HG03097 (cell line): ENCODE measurements around the gene PIEZO2.

Experiments
- ATAC-seq: cut with Tn5 transposase; IDR thresholded peaks from one replicate; pipeline ENCODE4 v1.9.1; 2021; ENCODE audit not compliant: unreplicated experiment, low FRiP score

Gene PIEZO2

DNA sequence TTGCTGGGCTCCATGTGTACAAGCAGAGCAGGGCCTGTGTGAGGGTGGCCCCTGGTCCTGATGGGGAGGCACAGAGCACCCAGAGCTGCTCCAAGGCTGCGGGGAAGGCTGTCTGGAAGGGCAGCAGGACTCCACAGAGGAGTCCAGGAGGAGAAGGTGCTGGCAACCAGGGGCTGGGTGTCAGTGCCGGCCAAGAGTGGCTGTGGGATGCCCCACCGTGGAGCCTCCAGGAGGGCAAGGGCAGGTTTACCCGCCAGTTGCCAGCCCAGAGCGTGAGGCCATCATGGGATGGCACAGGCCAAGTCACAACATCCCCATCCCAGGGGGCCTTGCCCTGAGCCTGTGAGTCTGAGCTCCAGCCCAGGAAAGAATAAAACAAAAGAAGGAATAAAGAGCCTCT lies 381.7 kb downstream of the PIEZO2 start:
- ATAC-seq, result no peak

DNA sequence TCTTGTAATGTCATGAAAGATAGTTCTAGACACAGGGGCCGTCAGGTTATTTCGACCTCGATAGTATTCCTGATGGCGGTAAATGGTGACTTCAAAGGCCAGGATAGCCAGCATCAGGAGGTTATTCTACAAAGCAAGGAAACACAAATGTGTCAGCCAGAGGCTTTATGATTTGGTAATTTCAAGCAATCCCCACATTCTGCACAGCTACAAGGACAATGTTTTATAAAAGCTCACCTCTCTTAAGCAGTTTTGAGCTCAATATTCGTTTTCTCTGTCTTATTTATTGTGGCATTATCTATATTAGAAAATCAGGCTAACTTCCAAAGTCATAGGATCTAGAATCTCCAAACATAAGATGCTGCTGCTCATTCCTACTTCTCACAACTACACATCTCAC lies 388.4 kb downstream of the PIEZO2 start:
- ATAC-seq, result no peak

DNA sequence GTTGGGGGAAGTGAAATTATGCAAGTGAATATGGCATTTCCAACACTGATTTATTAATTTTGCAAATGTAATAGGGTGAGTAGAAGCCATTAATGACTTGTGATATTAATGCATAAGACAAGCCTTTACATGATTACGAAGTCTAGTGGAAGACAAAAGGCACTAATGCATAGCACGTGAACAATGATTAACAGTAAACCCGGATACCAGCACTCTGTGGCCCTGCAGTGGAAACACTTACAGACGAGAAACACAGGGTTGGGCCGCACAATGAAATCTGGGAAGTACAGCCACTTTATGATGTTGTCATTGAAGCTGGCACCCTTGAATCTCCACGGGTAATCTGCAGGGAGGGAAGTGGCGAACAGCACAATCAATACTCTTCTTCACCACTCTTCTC lies 390.1 kb downstream of the PIEZO2 start:
- no peak for ATAC-seq

DNA sequence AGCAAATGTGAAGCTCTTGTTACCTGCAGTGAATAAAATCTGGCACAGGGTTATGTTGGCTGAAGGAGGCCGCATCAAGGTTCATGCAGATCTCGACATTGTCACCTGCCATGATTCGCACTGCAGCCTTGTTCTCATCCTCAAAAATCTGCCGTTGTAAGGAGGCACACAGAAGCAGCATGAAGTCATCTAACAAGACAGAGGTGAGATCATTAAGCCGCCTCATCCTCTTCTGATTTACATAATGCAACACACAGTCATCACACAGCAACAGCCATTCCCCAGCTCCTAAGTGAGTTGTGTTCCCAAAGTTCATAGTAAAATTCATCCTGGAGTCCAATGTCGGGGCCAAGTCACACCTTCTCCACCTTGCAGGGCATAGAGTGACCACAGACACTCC lies 391.4 kb downstream of the PIEZO2 start:
- ATAC-seq, result no peak

DNA sequence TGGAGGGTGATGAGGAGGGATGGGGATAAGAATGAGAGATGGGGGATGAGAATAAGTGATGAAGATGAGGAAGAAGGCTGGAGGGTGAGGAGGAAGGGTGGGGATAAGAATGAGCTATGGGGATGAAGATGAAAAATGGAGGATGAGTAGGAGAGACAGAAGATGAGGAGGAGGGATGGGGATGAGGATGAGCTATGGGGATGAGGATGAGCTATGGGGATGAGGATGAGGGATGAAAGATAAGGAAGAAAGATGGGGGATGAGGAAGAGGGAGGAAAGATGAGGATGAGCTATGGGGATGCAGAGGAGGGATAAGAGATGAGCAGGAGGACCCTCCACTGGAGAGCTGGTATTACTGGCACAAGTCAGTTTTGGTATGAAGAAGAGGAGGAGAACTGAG lies 392.0 kb downstream of the PIEZO2 start:
- no peak for ATAC-seq

DNA sequence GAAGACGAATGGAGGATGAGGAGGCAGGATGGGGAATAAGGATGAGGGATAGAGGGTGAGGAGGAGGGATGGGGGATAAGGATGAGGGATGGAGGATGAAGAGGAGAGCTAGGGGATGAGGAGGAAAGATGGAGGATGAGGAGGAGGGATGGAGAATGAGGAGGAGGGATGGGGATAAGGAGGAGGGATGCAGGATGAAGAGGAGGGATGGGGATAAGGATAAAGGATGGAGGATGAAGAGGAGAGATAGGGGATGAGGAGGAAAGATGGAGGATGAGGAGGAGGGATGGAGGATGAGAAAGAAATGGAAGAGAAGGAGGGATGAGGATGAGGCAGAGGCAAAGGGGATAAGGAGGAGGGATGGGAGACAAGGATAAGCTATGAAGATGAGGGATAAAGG lies 393.5 kb downstream of the PIEZO2 start:
- ATAC-seq, result no peak

DNA sequence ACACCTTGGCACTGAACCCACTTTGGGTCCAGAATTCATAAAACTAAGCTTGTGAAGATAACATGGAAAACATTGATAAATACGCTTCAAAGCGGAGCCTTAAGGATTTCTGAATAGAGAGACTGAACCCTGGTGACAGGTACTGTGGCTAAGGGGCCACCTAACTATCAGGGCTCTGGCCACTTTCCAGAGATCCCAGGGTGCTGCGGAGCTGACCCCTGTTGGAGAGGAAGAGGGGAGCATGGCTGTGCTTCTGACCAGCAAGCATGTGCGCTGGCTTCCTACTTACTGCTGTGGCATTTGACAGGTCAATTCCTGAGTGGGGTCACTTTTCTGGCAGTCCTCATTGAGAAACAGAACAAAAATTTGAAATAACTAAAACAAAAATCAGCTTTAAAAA lies 395.2 kb downstream of the PIEZO2 start:
- ATAC-seq, result no peak

DNA sequence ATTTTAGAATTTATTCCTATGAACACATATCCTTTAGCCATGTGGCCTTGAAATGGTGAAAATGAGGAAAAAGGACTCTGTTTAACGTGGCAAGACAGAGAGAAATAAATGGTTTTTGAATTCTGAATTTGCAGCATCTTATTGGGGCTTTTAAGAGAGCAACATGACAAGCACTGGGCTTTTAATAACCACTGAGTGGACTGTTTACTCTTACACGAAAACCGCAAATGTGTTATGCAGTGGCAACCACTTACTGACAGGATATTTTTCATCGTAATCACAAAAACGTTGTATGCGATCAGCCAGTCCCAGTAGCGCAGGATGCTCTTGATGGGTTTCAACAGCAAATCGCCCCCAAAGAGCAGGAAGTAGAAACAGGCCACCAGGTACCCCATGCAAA lies 397.0 kb downstream of the PIEZO2 start:
- ATAC-seq, result no peak

DNA sequence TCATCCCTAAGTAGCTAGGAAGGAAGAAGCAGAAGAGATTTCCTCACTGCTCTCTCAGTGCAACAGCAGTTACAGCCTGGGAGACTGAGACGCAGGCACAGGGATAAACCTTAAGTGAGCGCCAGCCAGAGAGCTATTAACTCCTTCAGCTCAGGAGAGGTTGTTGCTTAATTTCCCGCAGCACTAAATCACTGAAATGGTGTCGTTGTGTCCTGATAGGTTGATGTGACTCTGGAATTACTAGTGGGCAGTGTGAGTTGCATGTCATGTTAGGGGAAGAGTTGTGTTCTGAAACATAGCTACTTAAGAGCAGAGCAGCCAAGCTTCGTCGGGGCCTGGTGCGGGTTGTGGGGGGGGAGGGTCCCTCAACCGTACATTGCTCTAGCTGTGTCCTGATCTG lies 397.7 kb downstream of the PIEZO2 start:
- ATAC-seq, result no peak

DNA sequence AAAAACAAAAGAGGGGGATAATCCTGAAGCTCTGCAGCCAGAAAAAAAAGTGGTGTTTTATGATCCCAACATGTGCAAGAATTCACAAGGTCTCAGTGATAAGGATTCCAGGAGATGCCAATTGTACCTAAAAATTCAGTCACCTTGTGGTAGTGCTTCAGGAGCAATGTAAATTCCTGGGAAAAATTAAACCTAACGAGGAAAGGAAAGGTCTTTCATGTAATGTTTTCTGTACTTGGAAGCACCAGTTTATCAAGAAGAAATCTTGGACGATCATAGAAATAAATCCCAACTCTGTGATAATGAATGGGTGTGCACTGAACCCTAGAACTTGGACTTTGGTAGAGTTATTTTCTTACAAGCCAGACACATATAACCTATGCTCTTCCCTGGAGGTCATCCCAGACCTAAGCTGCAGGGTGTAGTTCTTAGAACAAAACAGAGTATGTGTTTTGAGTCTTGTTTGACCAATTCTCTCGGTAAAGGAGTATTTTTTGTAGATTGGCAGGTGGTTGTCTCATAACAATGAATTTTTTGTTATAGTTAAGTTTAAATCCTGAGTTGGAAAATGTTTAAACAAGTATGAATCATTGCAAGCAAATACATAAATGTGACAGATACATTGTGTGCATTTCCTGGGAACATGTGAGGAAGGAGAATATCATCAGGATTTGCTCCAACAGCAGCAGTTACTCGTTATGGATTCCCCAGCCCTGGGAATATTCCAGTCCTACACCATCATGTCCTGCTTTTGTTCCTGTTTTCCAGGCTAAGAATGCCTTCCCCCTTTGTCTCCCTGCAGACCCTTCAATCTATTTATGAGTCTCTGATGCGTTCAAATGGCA lies 399.0 kb downstream of the PIEZO2 start:
- no peak for ATAC-seq

DNA sequence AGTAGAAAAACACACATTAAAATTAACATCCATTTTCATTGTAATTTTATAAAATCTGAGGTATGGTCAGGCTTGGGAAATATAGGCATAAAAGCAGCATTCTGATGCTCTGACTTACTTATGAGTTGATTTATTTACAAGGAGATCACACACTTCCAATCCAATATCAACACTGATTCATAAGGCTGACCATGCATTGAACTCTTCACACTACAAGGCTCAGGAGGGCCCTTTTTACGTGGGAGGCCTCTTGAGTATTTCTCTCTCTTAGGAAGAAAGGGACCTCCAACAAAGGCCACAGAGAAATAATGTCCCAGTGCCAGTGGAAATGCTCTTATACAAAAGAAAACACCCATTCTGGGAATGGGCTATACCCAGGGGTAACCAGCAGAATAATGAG lies 400.7 kb downstream of the PIEZO2 start:
- ATAC-seq, result no peak

DNA sequence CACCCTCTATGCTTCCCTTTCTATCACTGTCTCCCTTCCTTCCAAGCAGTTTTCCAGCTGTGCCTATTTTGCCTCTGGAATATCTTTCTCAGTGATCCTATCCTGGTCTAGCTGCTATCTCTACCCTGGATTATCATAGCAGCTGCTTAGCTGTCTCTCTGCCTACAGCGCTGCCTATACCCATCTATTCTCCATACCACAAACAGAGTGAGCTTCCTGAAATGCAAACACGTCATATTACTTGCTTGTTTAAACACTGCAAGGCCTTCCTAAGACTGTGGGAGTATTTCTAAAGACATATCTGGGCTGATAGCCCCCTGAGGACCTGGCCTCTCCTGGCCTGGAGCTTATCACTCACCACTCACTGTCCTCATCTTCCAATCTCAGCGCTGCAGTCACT lies 403.4 kb downstream of the PIEZO2 start:
- no peak for ATAC-seq

DNA sequence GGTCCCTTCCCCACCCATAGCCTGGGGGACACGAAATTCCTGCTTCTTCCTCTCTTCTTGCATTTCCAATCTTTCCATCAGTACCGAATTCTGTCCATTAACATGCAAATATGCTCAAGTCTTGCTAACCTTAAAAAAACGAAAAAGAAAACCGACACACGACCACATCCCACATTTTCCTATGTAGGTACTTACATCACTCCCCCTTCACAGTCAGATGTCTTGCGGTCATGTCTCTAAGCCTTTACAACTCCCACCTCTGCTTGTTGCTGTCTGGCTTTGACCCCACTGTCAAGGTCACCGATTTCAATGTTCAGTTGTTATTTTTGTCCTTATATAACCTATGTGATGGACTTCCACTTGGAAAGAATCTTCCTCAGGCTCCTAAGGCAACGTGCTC lies 404.1 kb downstream of the PIEZO2 start:
- no peak for ATAC-seq

DNA sequence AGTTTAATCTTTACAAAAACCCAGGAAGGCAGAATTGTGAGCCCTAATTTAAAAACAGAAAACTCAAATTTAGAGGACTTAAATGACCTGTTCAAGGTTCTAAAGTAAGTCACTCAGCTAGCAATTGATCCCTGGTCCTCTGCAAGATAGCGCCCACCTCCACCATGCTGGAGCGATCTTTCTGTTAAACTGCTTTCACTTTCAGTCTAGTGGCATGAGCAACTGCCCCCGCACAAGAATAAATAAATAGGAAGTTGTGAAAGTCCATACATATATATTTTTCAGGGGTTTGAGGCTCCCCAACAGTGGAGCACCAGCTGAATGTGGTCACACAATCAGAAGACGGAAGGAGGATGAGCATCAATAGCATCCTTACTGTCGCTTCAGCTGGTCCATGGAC lies 405.6 kb downstream of the PIEZO2 start:
- ATAC-seq, result no peak

DNA sequence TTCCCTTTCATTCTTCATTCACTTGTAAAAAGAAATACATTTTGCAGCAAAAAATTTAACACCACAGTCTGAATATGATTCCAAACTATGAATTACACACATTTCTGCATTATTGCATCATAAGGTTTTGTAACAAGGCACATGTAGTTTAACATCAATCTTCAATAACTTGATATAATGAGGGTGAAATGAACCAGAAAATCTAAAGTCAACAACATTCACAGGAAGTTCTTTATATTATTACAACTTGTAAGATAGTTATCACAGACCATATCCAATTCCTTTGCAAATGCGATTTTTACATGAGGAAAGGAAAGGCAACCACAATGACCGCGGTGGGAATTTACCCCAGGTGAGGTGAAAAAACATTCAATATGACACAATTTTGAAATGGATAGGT lies 410.2 kb downstream of the PIEZO2 start:
- ATAC-seq, result no peak

DNA sequence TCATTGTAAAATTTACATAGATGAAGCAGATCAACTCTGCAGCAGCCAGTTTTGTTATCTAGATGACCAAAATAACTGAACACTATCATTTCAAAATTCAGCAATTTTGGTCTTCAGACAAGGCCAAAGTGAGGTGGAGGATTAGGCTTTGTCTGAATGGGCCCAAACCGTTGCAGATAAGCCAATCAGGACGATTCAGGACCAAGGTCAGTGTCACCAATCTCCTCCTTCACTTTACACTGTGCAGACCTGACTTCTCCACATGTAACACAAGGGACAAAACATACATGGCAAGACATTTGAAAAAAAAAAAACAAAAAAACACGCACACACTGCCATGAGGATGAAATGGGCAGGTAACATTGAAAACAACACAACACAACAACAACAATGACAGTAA lies 412.4 kb downstream of the PIEZO2 start:
- ATAC-seq, result no peak

DNA sequence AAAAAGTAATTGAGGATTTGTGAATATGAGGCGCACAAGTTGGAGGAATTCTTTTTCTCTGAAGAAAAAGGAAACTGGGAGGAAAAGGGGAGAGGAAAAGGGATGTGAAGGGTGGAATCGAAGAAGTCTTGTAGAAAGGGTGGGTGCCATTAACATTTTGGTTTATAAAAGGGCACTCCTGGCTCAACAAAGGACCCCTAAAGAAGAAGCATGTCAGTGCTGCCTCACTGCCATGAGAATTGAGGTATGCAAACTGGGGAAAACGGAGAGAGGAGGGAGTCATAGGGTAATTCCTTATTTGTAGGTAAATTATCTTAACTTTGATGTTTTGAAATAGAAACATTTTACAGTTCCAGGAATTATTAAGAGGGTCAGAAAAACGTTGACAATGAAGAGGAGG lies 416.4 kb downstream of the PIEZO2 start:
- ATAC-seq, result no peak

DNA sequence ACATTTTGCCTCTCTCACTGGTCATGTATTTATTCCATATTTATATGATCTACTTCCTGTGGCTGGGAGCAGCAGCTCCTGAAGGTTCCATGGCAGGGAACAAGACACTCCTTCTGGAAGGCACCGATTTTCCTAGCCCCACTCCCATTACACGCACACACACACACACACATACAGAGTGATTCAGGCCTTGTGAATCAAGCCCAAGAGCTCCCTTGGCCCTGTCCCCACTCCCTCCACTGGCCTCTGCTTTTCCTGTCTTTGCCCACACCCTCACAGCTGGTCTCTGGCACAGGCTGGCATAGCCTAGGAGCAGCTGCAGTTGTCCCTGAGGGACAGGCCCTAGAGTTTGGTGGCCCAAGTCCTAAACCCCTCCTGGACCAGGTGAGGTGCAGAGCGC lies 421.9 kb downstream of the PIEZO2 start:
- ATAC-seq, result no peak

DNA sequence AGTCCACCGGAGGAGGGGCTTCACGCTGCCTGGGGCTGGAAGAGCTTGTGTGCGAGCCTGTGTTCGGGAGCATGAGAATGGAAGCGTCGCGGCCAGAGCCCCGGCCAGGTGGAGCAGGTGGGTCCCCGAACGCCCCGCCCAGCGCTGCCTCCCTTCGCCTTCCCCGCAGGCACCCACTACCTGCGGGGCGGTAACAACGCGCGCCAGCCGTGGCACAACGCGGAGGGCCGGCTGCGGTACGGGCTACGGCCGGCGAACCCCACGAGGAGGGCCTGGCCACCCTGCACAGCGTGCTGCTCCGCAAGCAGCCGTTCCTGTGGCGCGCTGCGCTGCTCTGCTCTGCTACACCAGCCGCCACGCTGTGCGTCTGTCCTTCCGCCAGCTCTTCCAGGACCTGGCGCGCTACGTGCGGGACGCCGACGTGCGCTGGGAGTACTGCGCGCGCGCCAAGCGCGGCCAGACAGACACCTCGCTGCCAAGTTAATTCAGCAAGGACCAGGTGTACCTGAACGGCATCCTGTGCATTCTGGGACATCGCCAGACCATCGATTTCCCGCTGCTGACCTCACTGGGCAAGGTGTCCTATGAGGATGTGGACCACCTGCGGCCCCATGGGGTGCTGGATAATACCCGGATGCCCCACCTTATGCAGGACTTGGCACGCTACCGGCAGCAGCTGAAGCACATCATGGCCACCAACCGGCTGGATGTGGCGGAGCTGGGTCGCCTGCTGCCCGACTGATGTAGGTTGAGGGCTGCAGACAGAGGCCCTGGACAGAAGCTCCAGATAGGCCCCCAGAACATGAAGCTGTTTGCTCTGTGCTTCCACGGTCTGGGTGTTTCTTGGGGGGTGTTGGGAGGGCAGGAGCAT lies 422.9 kb downstream of the PIEZO2 start:
- ATAC-seq, result no peak

DNA sequence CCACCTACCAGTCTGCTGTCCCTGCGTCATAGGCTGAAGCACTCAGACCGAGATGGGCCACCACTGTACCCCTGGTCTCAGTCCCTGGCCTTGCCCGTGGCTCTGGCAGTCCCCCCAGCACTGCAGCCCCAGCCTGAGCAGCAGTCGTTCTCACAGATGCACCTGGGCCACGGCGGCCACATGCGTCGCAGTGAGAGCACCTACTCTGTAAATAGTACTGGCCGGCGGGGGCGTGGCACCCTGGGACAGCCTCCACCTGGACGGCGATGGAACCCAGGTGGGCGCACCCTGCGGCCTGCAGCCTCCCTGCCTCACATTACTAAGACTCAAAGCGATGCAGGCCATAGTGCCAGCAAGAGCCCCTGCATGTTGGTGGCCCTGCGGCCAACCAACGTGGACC lies 424.7 kb downstream of the PIEZO2 start:
- no peak for ATAC-seq

DNA sequence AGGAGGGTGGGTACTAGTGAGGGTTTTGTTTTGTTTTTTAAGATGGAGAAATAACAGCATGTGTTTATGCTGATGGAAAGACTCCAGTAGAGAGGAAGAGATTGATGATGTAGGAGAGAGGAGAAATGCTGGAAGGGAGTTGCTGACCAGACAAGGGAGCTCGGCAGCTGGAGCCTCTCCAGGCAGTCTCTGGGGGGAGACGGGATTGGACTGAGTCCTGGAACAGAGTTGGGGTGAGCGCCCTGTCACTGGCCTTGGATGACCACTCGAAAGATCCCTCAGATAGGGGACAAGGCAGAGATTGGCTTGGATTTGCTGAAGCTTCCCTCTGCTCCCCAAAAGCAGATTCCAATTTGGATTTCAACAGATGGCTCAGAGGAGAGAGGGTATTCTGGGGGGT lies 425.9 kb downstream of the PIEZO2 start:
- ATAC-seq, result no peak

DNA sequence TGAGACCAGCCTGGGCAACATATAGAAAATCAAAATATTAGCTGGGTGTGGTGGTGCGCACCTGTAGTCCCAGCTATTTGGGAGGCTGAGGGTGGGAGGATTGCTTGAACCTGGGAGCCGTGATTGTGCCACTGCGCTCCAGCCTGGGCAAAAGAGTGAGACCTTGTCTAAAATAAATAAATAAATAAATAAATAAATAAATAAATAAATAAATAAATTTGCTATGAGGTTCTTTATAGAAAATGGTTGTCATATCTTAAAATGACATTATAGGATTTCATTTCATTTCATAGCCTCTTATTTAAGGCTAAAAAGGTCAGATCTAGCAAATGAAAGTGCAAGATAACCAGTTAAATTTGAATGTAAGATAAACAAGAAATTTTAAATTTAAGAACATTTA lies 430.6 kb downstream of the PIEZO2 start:
- no peak for ATAC-seq
